Gastrocnemius medialis (tissue), 4 donors: ENCODE measurements around the gene PRLH. TPM values are rescaled to one million over a fixed set of nuclear protein-coding genes. Genes with fewer than 3 reads are reported as not detected.

Experiments used
- ATAC-seq, 2 donors: fragments of 150-250 bp; one replicate each; pipeline ENCODE4 v1.9.1; 2016
- DNase-seq, 2 donors: peaks; one replicate each; pipeline ENCODE4 v3.0.0-alpha.2; 2019
- H3K27ac ChIP-seq, 4 donors: fragments of 200-600 bp; sonication (generic); 1 replicate in 1 of 4; 2 replicates in 3 of 4; pipeline ENCODE4 v1.5.1; 2016 to 2018; ENCODE audit warnings: mild to moderate bottlenecking in 2 of 4, moderate library complexity in 1 of 4
- H3K27me3 ChIP-seq, 3 donors: fragments of 200-600 bp; sonication (generic) in 2 of 3; 1 replicate in 1 of 3; 2 replicates in 2 of 3; pipeline versions ENCODE4 v1.5.1 to v1.6.0; 2016 to 2019; ENCODE audit warnings: mild to moderate bottlenecking in 1 of 3, moderate library complexity in 1 of 3
- H3K36me3 ChIP-seq, 2 donors: fragments of 200-600 bp; sonication (generic) in 1 of 2; one replicate each; pipeline ENCODE4 v1.5.1; 2017 to 2018
- H3K4me1 ChIP-seq, 2 donors: fragments of 200-600 bp; sonication (generic) in 1 of 2; one replicate each; pipeline ENCODE4 v1.5.1; 2016 to 2017; ENCODE audit warnings: mild to moderate bottlenecking in 2 of 2
- H3K4me3 ChIP-seq, 4 donors: fragments of 200-600 bp; sonication (generic) in 3 of 4; 1 replicate in 1 of 4; 2 replicates in 3 of 4; pipeline ENCODE4 v1.5.1; 2016 to 2019; ENCODE audit warnings: mild to moderate bottlenecking in 2 of 4
- H3K9me3 ChIP-seq, 3 donors: fragments of 200-600 bp; sonication (generic) in 2 of 3; 1 replicate in 1 of 3; 2 replicates in 2 of 3; pipeline ENCODE4 v1.5.1; 2016 to 2019
- CTCF ChIP-seq, 5 experiments: fragments of 450-650 bp in 3 of 5; fragments of 200-600 bp in 2 of 5; sonication (generic) in 2 of 5; IDR thresholded peaks in 4 of 5; conservative IDR thresholded peaks in 1 of 5; 1 replicate in 4 of 5; 2 replicates in 1 of 5; pipeline ENCODE4 v1.5.1; 2016 to 2019; ENCODE audit warnings: antibody characterized with exemption in 5 of 5, mild to moderate bottlenecking in 3 of 5, moderate library complexity in 3 of 5
- POLR2A ChIP-seq, 2 donors: fragments of 450-650 bp; IDR thresholded peaks; one replicate each; pipeline ENCODE4 v1.6.1; 2017; ENCODE audit warnings: antibody characterized with exemption in 2 of 2, mild to moderate bottlenecking in 2 of 2, moderate library complexity in 2 of 2
- in situ Hi-C, 4 donors: fragments of 200-750 bp; cut with MboI; loops; one replicate each; pipeline versions ENCODE4 v1.15.0 to v1.8.0; 2017; ENCODE audit warnings: low sequenced_read_pairs in 4 of 4
- intact Hi-C: fragments of 100-400 bp; cut with DNase I; formaldehyde crosslinking; loops from one replicate; pipeline ENCODE4 v1.15.1; 2023; ENCODE audit warnings: low total_unique reads
- total RNA-seq, 4 donors: library from RNA; depleted of rRNA; stranded (reverse); fragments of >200 nt; gene quantifications; one replicate each; pipeline versions ENCODE4 v1.1.0 to v1.2.3, GENCODE V29; 2016

Gene PRLH
- total RNA-seq, 4 donors from 2014 or later, result not detected

GRCh38 chr2:237547841-237548416 lies 18.4 kb upstream of the PRLH start:
- in situ Hi-C loops (no loop called here), intact Hi-C loops (no loop called here)
- DNase-seq (no peak), ATAC-seq (no peak)
- Histone ChIP-seq H3K27ac (no peak overlapping the region), H3K4me3 (no peak overlapping the region), H3K27me3 (no peaks in the 10 kb centered on the region), H3K4me1 (no peaks in the 10 kb centered on the region), H3K36me3 (no peaks in the 10 kb centered on the region), H3K9me3 (no peaks in the 10 kb centered on the region)
- TF ChIP-seq POLR2A (IDR thresholded peaks at IDR 0.05) (no peak), CTCF (IDR thresholded peaks at IDR 0.05 in 4 of 5, conservative IDR thresholded peaks at IDR 0.05 in 1 of 5) (no peak)

- intact Hi-C loops (no loop called here), in situ Hi-C loops (no loop called here)
- no peak for ATAC-seq
- Histone ChIP-seq H3K4me1 (no peaks in the 10 kb centered on the region), H3K4me3 (no peak overlapping the region), H3K36me3 (no peaks in the 10 kb centered on the region), H3K27me3 (no peaks in the 10 kb centered on the region), H3K27ac (no peak overlapping the region), H3K9me3 (no peaks in the 10 kb centered on the region)
- no peak for DNase-seq
- TF ChIP-seq CTCF (IDR thresholded peaks at IDR 0.05 in 4 of 5, conservative IDR thresholded peaks at IDR 0.05 in 1 of 5) (no peak), POLR2A (IDR thresholded peaks at IDR 0.05) (no peak)
Observed at GRCh38 chr2:237549216-237549615, 17.2 kb upstream of the PRLH start.

GRCh38 chr2:237549643-237550415 lies 16.5 kb upstream of the PRLH start:
- H3K4me3 ChIP-seq, result no peak overlapping the region
- ATAC-seq (no peak), DNase-seq (no peak)
- H3K4me1 ChIP-seq, result no peaks in the 10 kb centered on the region
- no peaks in the 10 kb centered on the region for H3K27me3 ChIP-seq
- TF ChIP-seq POLR2A (IDR thresholded peaks at IDR 0.05), result no peak
- no peak for TF ChIP-seq CTCF (IDR thresholded peaks at IDR 0.05 in 4 of 5, conservative IDR thresholded peaks at IDR 0.05 in 1 of 5)
- intact Hi-C loops (no loop called here), in situ Hi-C loops (no loop called here)
- no peaks in the 10 kb centered on the region for H3K36me3 ChIP-seq
- H3K9me3 ChIP-seq, result no peaks in the 10 kb centered on the region
- no peak overlapping the region for H3K27ac ChIP-seq

- Histone ChIP-seq H3K27me3 (no peaks in the 10 kb centered on the region), H3K36me3 (no peaks in the 10 kb centered on the region), H3K27ac (no peak overlapping the region), H3K4me3 (no peak overlapping the region), H3K4me1 (no peaks in the 10 kb centered on the region), H3K9me3 (peaks cover 0 to 4% (median 0%) of the 10 kb centered on the region in 3 donors)
- in situ Hi-C loops (no loop called here), intact Hi-C loops (no loop called here)
- DNase-seq, result no peak
- no peak for TF ChIP-seq POLR2A (IDR thresholded peaks at IDR 0.05)
- no peak for TF ChIP-seq CTCF (IDR thresholded peaks at IDR 0.05 in 4 of 5, conservative IDR thresholded peaks at IDR 0.05 in 1 of 5)
- no peak for ATAC-seq
Observed at GRCh38 chr2:237551071-237551574, 15.3 kb upstream of the PRLH start.
